IMR-90 (cell line): ENCODE measurements around the gene FOLH1.
"Not testable (repeated sequence)": the region's sequence is repeated elsewhere in the genome, so short reads cannot be mapped to it uniquely, and the experiment has no call there.

ENCODE experiments used
- BHLHE40 ChIP-seq: fragments of 150-350 bp; IDR thresholded peaks from 2 replicates; pipeline ENCODE4 v1.6.1; 2016; ENCODE audit warnings: mild to moderate bottlenecking, low read depth, low read length
- CEBPB ChIP-seq: IDR thresholded peaks from 2 replicates; pipeline ENCODE4 v1.6.1; 2012; ENCODE audit warnings: low read depth, low read length, improper control_type of control experiment
- CHD1 ChIP-seq: IDR thresholded peaks from 2 replicates; pipeline ENCODE4 v1.6.1; 2012; ENCODE audit warnings: low read depth, low read length, improper control_type of control experiment
- CTCF ChIP-seq: conservative IDR thresholded peaks from 2 replicates; pipeline ENCODE4 v1.5.1; 2012; ENCODE audit warnings: mild to moderate bottlenecking, low read depth, low read length, improper control_type of control experiment
- FOS ChIP-seq: fragments of 150-350 bp; IDR thresholded peaks from 2 replicates; pipeline ENCODE4 v1.6.1; 2016; ENCODE audit warnings: low read depth, low read length
- MAFK ChIP-seq: IDR thresholded peaks from 2 replicates; pipeline ENCODE4 v1.6.1; 2012; ENCODE audit warnings: low read depth, low read length, improper control_type of control experiment
- MAZ ChIP-seq: IDR thresholded peaks from 2 replicates; pipeline ENCODE4 v1.6.1; 2012; ENCODE audit warnings: low read depth, mild to moderate bottlenecking, low read length, improper control_type of control experiment, moderate library complexity, borderline replicate concordance
- MXI1 ChIP-seq: IDR thresholded peaks from 2 replicates; pipeline ENCODE4 v1.6.1; 2012; ENCODE audit warnings: low read depth, mild to moderate bottlenecking, low read length, moderate library complexity, borderline replicate concordance
- POLR2A ChIP-seq: IDR thresholded peaks from 2 replicates; pipeline ENCODE4 v1.6.1; 2012; ENCODE audit warnings: mild to moderate bottlenecking, low read depth, low read length
- RAD21 ChIP-seq: IDR thresholded peaks from 2 replicates; pipeline ENCODE4 v1.6.1; 2012; ENCODE audit warnings: low read length, improper control_type of control experiment
- RFX5 ChIP-seq: IDR thresholded peaks from 2 replicates; pipeline ENCODE4 v1.8.0; 2012; ENCODE audit warnings: low read depth, mild to moderate bottlenecking, low read length, moderate library complexity
- SMC3 ChIP-seq: fragments of 150-350 bp; IDR thresholded peaks from 2 replicates; pipeline ENCODE4 v1.6.1; 2016; ENCODE audit warnings: low read depth, mild to moderate bottlenecking, antibody characterized with exemption, low read length, moderate library complexity
- USF2 ChIP-seq: fragments of 150-350 bp; IDR thresholded peaks from 2 replicates; pipeline ENCODE4 v1.6.1; 2017; ENCODE audit warnings: mild to moderate bottlenecking, antibody characterized with exemption, low read length, low read depth
- TF ChIP-seq, protein P1 (sequence below): fragments of 150-350 bp; IDR thresholded peaks from 2 replicates; pipeline ENCODE4 v1.6.1; 2016; ENCODE audit warnings: low read depth, mild to moderate bottlenecking, low read length, moderate library complexity, borderline replicate concordance

DNA sequence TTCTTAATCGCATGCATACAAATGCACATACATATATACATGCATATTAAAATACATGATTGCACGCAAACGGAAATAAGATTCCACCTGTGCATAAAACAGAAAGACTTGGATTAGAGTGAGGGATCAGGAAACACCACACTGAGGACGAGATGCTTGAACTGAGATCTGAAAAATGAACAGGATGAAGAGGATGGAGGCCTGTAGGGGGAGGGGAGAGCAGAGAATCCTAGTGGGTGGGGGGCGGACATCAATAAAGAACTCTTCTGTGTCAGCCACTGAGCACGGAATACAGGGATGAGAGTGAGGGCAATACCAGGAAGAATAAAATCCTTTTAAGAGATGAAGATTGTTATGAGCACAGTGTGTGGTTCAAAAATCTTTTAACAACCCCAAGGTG, 1.4 kb downstream of the FOLH1 start:
- not testable (repeated sequence) for TF ChIP-seq RAD21, CTCF, POLR2A, MAZ, CHD1, FOS, RFX5, USF2, CEBPB, MAFK, BHLHE40, SMC3, MXI1
- TF ChIP-seq, protein P1, sequence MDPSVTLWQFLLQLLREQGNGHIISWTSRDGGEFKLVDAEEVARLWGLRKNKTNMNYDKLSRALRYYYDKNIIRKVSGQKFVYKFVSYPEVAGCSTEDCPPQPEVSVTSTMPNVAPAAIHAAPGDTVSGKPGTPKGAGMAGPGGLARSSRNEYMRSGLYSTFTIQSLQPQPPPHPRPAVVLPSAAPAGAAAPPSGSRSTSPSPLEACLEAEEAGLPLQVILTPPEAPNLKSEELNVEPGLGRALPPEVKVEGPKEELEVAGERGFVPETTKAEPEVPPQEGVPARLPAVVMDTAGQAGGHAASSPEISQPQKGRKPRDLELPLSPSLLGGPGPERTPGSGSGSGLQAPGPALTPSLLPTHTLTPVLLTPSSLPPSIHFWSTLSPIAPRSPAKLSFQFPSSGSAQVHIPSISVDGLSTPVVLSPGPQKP, result not testable (repeated sequence)
